Lower leg skin (tissue), 3 donors: ENCODE data around the gene SPDYE1.

ENCODE experiments used
- CTCF ChIP-seq, 3 donors: fragments of 450-650 bp; IDR thresholded peaks; one replicate each; pipeline ENCODE4 v1.5.1; 2016; ENCODE audit warnings: antibody characterized with exemption in 3 of 3, mild to moderate bottlenecking in 3 of 3, moderate library complexity in 2 of 3
- POLR2A ChIP-seq, 2 donors: fragments of 450-650 bp; IDR thresholded peaks; one replicate each; pipeline ENCODE4 v1.6.1; 2016 to 2017; ENCODE audit warnings: antibody characterized with exemption in 2 of 2, mild to moderate bottlenecking in 1 of 2, moderate library complexity in 1 of 2

DNA sequence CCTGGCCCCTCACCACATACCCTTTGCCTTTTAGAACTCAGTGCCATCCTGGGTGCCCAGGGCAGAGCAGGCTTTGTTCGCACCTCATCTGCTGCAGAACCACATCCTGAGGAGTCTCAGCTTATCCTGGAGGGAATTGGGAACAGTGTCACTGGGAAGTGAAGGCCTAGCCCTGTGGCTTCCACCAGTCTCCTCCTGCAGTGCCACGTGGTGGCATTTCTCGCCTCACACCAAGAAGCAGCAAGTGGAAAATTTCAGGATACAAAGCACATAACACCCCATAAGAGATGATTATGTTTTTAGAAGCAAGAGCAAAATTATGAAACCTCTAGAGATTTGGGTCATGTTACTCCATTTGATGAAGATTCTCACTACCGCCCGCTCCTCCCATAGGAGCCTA lies 44.6 kb upstream of the SPDYE1 start:
- TF ChIP-seq CTCF (IDR thresholded peaks at IDR 0.05) (no peak), POLR2A (IDR thresholded peaks at IDR 0.05) (no peak)
